Esophagus squamous epithelium (tissue), 5 donors: ENCODE results near the gene WDR64. TPM values are rescaled to one million over a fixed set of nuclear protein-coding genes. Genes with fewer than 3 reads are reported as not detected.
"Not testable (repeated sequence)": the region's sequence is repeated elsewhere in the genome, so short reads cannot be mapped to it uniquely, and the experiment has no call there.

Experiments
- DNase-seq: peaks from one replicate; lab custom pipeline; 2025; lab: John Stamatoyannopoulos, UW
- H3K27ac ChIP-seq, 4 donors: fragments of 200-600 bp; sonication (generic); one replicate each; pipeline ENCODE4 v1.5.1; 2016 to 2019; ENCODE audit warnings: mild to moderate bottlenecking in 1 of 4
- H3K27me3 ChIP-seq, 4 donors: fragments of 200-600 bp; sonication (generic); 1 replicate in 3 of 4; 2 replicates in 1 of 4; pipeline versions ENCODE4 v1.5.1 to v1.6.0; 2017 to 2021; ENCODE audit warnings: antibody characterized with exemption in 1 of 4
- H3K36me3 ChIP-seq, 3 donors: fragments of 200-600 bp; sonication (generic); one replicate each; pipeline ENCODE4 v1.5.1; 2016 to 2019
- H3K4me1 ChIP-seq, 3 donors: fragments of 200-600 bp; sonication (generic); one replicate each; pipeline ENCODE4 v1.5.1; 2017 to 2019
- H3K4me3 ChIP-seq, 4 donors: fragments of 200-600 bp; sonication (generic); 1 replicate in 3 of 4; 2 replicates in 1 of 4; pipeline ENCODE4 v1.5.1; 2016 to 2019; ENCODE audit warnings: mild to moderate bottlenecking in 2 of 4, moderate library complexity in 1 of 4
- H3K9me3 ChIP-seq, 3 donors: fragments of 200-600 bp; sonication (generic); one replicate each; pipeline ENCODE4 v1.5.1; 2016 to 2019
- POLR2A ChIP-seq, 4 donors: fragments of 450-650 bp; IDR thresholded peaks; one replicate each; pipeline ENCODE4 v1.6.1; 2017; ENCODE audit warnings: antibody characterized with exemption in 4 of 4, mild to moderate bottlenecking in 4 of 4, moderate library complexity in 3 of 4
- WGBS, 2 donors: methylation state at CpG; one replicate each; pipeline ENCODE4 v1.1.5; 2018; 5-methylcytosine and 5-hydroxymethylcytosine counted together
- intact Hi-C: fragments of 100-400 bp; cut with DNase I; formaldehyde crosslinking; loops from one replicate; pipeline ENCODE4 v1.15.0; 2022
- total RNA-seq, 4 donors: library from RNA; depleted of rRNA; stranded (reverse); fragments of >200 nt; gene quantifications; one replicate each; pipeline ENCODE4 v1.1.0, GENCODE V29; 2016
- TF ChIP-seq, protein P1 (sequence below), 6 experiments: fragments of 450-650 bp in 4 of 6; fragments of 200-600 bp in 2 of 6; sonication (generic) in 2 of 6; IDR thresholded peaks; one replicate each; pipeline ENCODE4 v1.5.1; 2016 to 2019; ENCODE audit warnings: antibody characterized with exemption in 6 of 6, mild to moderate bottlenecking in 4 of 6, moderate library complexity in 4 of 6
- donor health status: DM: yes; HTN: yes; CAD: no.

The WDR64 gene
- total RNA-seq, 4 donors from 2014 or later: not detected

DNA sequence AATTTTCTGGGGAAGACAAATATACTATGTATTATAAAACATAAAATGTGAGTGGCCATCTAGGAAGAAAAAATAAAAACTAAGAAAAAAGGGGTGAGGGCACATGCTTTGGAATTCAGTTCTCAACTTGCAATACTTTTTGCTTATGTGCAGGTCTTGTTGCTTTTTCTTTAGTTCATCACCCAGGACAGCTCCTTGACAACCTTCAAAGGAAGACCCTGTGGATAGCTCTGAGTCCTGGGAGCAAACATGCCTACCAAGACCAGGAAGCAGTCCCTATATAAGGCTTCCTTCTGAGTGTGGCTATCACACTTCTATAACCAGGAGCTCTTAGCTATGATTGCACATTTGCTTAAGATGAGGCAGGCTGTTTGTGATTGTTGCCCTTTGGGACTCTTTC is 78.0 kb downstream of the WDR64 start:
- H3K9me3 ChIP-seq: no peaks in the 10 kb centered on the region
- no peak overlapping the region for H3K4me3 ChIP-seq
- H3K27ac ChIP-seq: no peak overlapping the region
- H3K27me3 ChIP-seq: no peaks in the 10 kb centered on the region
- no peaks in the 10 kb centered on the region for H3K36me3 ChIP-seq
- TF ChIP-seq, protein P1, sequence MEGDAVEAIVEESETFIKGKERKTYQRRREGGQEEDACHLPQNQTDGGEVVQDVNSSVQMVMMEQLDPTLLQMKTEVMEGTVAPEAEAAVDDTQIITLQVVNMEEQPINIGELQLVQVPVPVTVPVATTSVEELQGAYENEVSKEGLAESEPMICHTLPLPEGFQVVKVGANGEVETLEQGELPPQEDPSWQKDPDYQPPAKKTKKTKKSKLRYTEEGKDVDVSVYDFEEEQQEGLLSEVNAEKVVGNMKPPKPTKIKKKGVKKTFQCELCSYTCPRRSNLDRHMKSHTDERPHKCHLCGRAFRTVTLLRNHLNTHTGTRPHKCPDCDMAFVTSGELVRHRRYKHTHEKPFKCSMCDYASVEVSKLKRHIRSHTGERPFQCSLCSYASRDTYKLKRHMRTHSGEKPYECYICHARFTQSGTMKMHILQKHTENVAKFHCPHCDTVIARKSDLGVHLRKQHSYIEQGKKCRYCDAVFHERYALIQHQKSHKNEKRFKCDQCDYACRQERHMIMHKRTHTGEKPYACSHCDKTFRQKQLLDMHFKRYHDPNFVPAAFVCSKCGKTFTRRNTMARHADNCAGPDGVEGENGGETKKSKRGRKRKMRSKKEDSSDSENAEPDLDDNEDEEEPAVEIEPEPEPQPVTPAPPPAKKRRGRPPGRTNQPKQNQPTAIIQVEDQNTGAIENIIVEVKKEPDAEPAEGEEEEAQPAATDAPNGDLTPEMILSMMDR (IDR thresholded peaks at IDR 0.05): no peak
- TF ChIP-seq POLR2A (IDR thresholded peaks at IDR 0.05): no peak
- intact Hi-C loops: no loop called here
- no peaks in the 10 kb centered on the region for H3K4me1 ChIP-seq
- no peak for DNase-seq

DNA sequence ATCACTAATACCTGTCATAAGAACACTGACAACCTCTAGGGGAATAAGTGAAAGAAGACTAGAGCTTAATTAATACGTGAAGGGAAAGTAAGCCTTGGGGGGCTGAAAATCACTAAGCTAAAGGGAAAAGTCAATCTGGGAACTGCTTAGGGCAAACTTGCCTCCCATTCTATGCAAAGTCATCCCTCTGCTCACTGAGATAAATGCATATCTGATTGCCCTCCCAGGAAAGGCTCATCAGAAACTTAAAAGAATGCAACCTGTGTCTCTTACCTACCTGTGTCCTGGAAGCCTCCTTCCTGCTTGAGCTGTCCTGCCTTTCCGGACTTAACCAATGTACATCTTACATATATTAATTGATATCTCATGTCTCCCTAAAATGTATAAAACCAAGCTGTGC is 81.8 kb downstream of the WDR64 start:
- intact Hi-C loops: no loop called here
- TF ChIP-seq, protein P1 (IDR thresholded peaks at IDR 0.05): no peak
- no peak for TF ChIP-seq POLR2A (IDR thresholded peaks at IDR 0.05)
- WGBS, 2 donors: 66 to 75% methylated on average over 2 of the region's 2 CpGs

DNA sequence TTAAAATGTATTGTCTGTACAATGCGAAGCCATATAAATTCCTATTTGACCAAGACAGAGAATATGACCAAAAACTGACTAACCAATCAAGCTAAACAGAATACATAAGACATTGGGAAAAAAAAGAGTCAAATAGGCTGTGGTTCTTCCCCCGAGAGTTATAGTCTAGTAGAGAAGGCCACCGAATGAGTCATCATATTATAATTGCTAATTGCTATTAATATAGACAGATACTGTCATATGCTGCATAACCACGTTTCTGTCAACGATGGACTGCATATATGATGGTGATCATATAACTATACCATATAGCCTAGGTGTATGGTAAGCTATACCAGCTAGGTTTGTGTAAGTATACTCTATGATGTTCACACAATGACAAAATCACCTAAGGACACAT is 82.5 kb downstream of the WDR64 start:
- Histone ChIP-seq H3K9me3 (no peaks in the 10 kb centered on the region), H3K36me3 (no peaks in the 10 kb centered on the region), H3K27me3 (no peaks in the 10 kb centered on the region), H3K4me3 (no peak overlapping the region), H3K4me1 (no peaks in the 10 kb centered on the region), H3K27ac (no peak overlapping the region)
- intact Hi-C loops: no loop called here
- 79 to 81% methylated on average over 5 of the region's 5 CpGs for WGBS, 2 donors
- no peak for DNase-seq
- TF ChIP-seq, protein P1 (IDR thresholded peaks at IDR 0.05): no peak
- TF ChIP-seq POLR2A (IDR thresholded peaks at IDR 0.05): no peak

More for the DNA sequence above, 81.8 kb downstream of the WDR64 start:
- no peaks in the 10 kb centered on the region for H3K9me3 ChIP-seq
- H3K27ac ChIP-seq: no peak overlapping the region
- no peak overlapping the region for H3K4me3 ChIP-seq
- H3K36me3 ChIP-seq: no peaks in the 10 kb centered on the region
- no peaks in the 10 kb centered on the region for H3K4me1 ChIP-seq
- no peaks in the 10 kb centered on the region for H3K27me3 ChIP-seq
- DNase-seq: no peak

DNA sequence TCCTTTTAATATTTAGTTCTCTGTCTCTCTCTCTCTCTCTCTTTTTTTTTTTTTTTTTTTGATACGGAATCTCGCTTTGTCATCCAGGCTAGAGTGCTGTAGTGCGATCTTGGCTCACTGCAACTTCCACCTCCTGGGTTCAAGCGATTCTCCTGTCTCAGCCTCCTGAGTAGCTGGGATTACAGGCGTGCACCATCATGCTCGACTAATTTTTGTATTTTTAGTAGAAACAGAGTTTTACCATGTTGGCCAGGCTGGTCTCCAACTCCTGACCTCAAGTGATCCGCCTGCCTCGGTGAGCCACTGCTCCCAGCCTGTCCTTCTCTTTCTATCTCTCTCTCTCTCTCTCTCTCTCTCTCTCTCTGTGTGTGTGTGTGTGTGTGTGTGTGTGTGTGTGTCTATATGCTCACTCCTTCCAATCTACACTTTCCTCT is 83.4 kb downstream of the WDR64 start:
- H3K4me1 ChIP-seq, intact Hi-C loops, H3K4me3 ChIP-seq, DNase-seq, H3K36me3 ChIP-seq, H3K27ac ChIP-seq, H3K9me3 ChIP-seq, H3K27me3 ChIP-seq: not testable (repeated sequence)
- 61 to 84% methylated on average over 6 to 8 of the region's 8 CpGs for WGBS, 2 donors

DNA sequence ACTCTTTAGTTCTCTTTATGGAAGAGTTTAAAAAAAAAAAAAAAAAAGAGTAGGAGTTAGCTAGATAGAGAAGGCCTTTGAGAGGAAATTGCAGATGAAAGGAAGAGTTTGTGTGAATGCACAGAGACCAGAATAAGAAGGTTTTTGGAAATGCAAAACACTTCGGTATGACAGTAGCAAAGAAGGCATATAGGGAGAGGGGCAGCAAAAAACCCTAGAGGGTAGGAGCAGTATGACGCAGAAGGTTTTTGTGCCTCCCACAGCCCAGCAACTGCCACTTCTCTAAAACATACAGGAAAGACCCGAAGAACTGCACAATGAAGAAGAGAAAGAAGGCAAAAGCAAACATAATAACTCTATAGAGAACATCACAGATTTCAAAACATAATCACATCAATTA is 84.3 kb downstream of the WDR64 start:
- Histone ChIP-seq H3K4me1 (no peaks in the 10 kb centered on the region), H3K9me3 (no peaks in the 10 kb centered on the region), H3K36me3 (no peaks in the 10 kb centered on the region), H3K4me3 (no peak overlapping the region), H3K27ac (no peak overlapping the region), H3K27me3 (no peaks in the 10 kb centered on the region)
- intact Hi-C loops: no loop called here
- no peak for DNase-seq
- TF ChIP-seq, protein P1 (IDR thresholded peaks at IDR 0.05): no peak
- no peak for TF ChIP-seq POLR2A (IDR thresholded peaks at IDR 0.05)
- WGBS, 2 donors: 65 to 88% methylated on average over 3 of the region's 3 CpGs
